Osteoblast (primary cell): Measurements from ENCODE around the gene ARMC6. TPM values are rescaled to one million over a fixed set of nuclear protein-coding genes. Genes with fewer than 3 reads are reported as not detected.

Experiments used
- DNase-seq: peaks from one replicate; pipeline ENCODE4 v3.0.0; 2011; ENCODE audit warnings: low spot score, mixed read lengths; ENCODE audit not compliant: insufficient read length; ENCODE audit errors: missing footprints
- H2AFZ ChIP-seq: 2 replicates; pipeline ENCODE4 v1.6.0; 2011; ENCODE audit warnings: mild to moderate bottlenecking, low read length
- H3K27ac ChIP-seq: 2 replicates; pipeline ENCODE4 v1.5.1; 2011; ENCODE audit warnings: mild to moderate bottlenecking, low read depth, low read length, moderate library complexity
- H3K27me3 ChIP-seq: 2 replicates; pipeline ENCODE4 v1.6.0; 2012; ENCODE audit warnings: mild to moderate bottlenecking, control low read depth, inconsistent platforms, low read length, moderate library complexity; ENCODE audit not compliant: insufficient read depth
- H3K36me3 ChIP-seq: 2 replicates; pipeline ENCODE4 v1.5.1; 2011; ENCODE audit warnings: mild to moderate bottlenecking, low read length, control low read depth, moderate library complexity; ENCODE audit not compliant: insufficient read depth
- H3K4me1 ChIP-seq: 2 replicates; pipeline ENCODE4 v1.5.1; 2011; ENCODE audit warnings: mild to moderate bottlenecking, low read length, control low read depth, moderate library complexity; ENCODE audit not compliant: insufficient read depth
- H3K4me2 ChIP-seq: 2 replicates; pipeline ENCODE4 v1.6.0; 2011; ENCODE audit warnings: mild to moderate bottlenecking, low read length; ENCODE audit not compliant: insufficient read depth
- H3K4me3 ChIP-seq: fragments of 200-600 bp; sonication (generic); 3 replicates; pipeline ENCODE4 v1.5.1; 2012; ENCODE audit warnings: mild to moderate bottlenecking, low read length, inconsistent platforms; ENCODE audit not compliant: insufficient read depth
- H3K79me2 ChIP-seq: 2 replicates; pipeline ENCODE4 v1.6.0; 2012; ENCODE audit warnings: mild to moderate bottlenecking, low read length, control low read depth, inconsistent platforms; ENCODE audit not compliant: insufficient read depth
- H3K9me3 ChIP-seq: 2 replicates; pipeline ENCODE4 v1.5.1; 2011; ENCODE audit warnings: low read depth, low read length, control low read depth
- H4K20me1 ChIP-seq: 2 replicates; pipeline ENCODE4 v1.6.0; 2012; ENCODE audit warnings: mild to moderate bottlenecking, low read length, control low read depth; ENCODE audit not compliant: insufficient read depth
- total RNA-seq: library from RNA; depleted of rRNA; stranded (reverse); fragments of >200 nt; gene quantifications from 2 replicates; pipeline ENCODE4 v1.2.3, GENCODE V29; 2012
- TF ChIP-seq, protein P1 (sequence below): IDR thresholded peaks from 2 replicates; pipeline ENCODE4 v1.5.1; 2011; ENCODE audit warnings: mild to moderate bottlenecking, low read depth, low read length, moderate library complexity; ENCODE audit errors: extremely low read depth

ARMC6 gene
- total RNA-seq, 1 donor: 38.4 TPM

GRCh38 chr19:19004144-19004543 is 29.3 kb upstream of the ARMC6 start:
- no peak overlapping the region for H2AFZ ChIP-seq
- H3K27me3 ChIP-seq: no peaks in the 10 kb centered on the region
- no peak overlapping the region for H3K4me3 ChIP-seq
- peaks cover 3% of the 10 kb centered on the region for H3K4me1 ChIP-seq
- no peak overlapping the region for H3K27ac ChIP-seq
- TF ChIP-seq, protein P1, sequence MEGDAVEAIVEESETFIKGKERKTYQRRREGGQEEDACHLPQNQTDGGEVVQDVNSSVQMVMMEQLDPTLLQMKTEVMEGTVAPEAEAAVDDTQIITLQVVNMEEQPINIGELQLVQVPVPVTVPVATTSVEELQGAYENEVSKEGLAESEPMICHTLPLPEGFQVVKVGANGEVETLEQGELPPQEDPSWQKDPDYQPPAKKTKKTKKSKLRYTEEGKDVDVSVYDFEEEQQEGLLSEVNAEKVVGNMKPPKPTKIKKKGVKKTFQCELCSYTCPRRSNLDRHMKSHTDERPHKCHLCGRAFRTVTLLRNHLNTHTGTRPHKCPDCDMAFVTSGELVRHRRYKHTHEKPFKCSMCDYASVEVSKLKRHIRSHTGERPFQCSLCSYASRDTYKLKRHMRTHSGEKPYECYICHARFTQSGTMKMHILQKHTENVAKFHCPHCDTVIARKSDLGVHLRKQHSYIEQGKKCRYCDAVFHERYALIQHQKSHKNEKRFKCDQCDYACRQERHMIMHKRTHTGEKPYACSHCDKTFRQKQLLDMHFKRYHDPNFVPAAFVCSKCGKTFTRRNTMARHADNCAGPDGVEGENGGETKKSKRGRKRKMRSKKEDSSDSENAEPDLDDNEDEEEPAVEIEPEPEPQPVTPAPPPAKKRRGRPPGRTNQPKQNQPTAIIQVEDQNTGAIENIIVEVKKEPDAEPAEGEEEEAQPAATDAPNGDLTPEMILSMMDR: no peak
- peaks cover 13% of the 10 kb centered on the region for H4K20me1 ChIP-seq
- no peak for DNase-seq
- no peaks in the 10 kb centered on the region for H3K9me3 ChIP-seq
- H3K36me3 ChIP-seq: peaks cover 80% of the 10 kb centered on the region
- H3K79me2 ChIP-seq: peaks cover 27% of the 10 kb centered on the region
- H3K4me2 ChIP-seq: no peak overlapping the region

- H3K27ac ChIP-seq: no peak overlapping the region
- H2AFZ ChIP-seq: no peak overlapping the region
- H4K20me1 ChIP-seq: peaks cover 11% of the 10 kb centered on the region
- no peaks in the 10 kb centered on the region for H3K4me1 ChIP-seq
- peaks cover 88% of the 10 kb centered on the region for H3K36me3 ChIP-seq
- TF ChIP-seq, protein P1: no peak
- no peaks in the 10 kb centered on the region for H3K9me3 ChIP-seq
- peaks cover 33% of the 10 kb centered on the region for H3K79me2 ChIP-seq
- H3K4me3 ChIP-seq: no peak overlapping the region
- H3K4me2 ChIP-seq: no peak overlapping the region
- no peaks in the 10 kb centered on the region for H3K27me3 ChIP-seq
- no peak for DNase-seq
These were observed 27.2 kb upstream of the ARMC6 start for GRCh38 chr19:19006213-19006612.

DNA sequence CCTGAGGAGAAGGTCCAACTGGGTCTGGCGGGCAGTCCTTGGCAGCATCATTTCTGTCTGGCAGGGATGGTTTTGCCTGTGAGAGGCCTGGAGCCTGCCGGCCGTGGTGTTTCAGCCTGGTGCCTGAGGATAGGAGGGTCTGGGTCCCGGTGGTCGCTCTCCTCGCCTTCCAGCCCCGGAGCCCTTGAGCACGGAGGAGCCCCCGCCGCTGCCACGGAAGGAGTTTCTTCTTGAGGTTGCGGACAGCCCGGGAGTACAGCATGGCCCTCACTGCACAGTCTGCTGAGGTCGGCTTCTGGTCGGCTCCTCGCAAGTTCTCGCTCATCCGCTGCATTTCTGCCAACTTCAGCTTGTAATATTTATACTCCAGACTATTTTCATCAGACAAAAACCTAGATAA is 23.5 kb upstream of the ARMC6 start:
- TF ChIP-seq, protein P1: no peak

DNA sequence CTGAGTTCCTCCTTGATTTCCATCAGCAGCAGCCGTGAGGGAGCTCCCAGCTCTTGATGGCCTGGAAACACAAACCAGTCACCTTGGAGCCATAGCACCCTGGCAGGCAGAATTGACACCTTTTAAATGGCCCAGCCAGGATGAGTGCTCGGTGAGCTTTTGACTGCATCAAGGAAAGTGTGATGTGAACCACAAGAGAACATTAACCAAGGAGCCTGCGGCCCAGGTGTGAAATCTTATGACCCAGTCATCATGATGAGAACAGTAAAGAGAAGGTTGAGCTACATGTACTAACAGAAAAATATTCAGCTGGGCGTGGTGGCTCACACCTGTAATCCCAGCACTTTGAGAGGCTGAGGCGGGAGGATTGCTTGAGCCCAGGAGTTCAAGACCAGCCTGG is 22.9 kb upstream of the ARMC6 start:
- Histone ChIP-seq H3K4me3 (no peak overlapping the region), H3K9me3 (no peaks in the 10 kb centered on the region), H4K20me1 (peaks cover 19% of the 10 kb centered on the region), H3K4me2 (no peak overlapping the region), H3K36me3 (peaks cover 81% of the 10 kb centered on the region), H3K27me3 (no peaks in the 10 kb centered on the region), H3K27ac (no peak overlapping the region), H3K79me2 (peaks cover 46% of the 10 kb centered on the region), H2AFZ (no peak overlapping the region), H3K4me1 (no peaks in the 10 kb centered on the region)
- TF ChIP-seq, protein P1: no peak
- no peak for DNase-seq

More for the DNA sequence above, 23.5 kb upstream of the ARMC6 start:
- no peak for DNase-seq
- Histone ChIP-seq H3K4me2 (no peak overlapping the region), H3K27me3 (no peaks in the 10 kb centered on the region), H2AFZ (no peak overlapping the region), H3K36me3 (peaks cover 81% of the 10 kb centered on the region), H3K9me3 (no peaks in the 10 kb centered on the region), H3K79me2 (peaks cover 43% of the 10 kb centered on the region), H3K4me1 (no peaks in the 10 kb centered on the region), H3K4me3 (no peak overlapping the region), H3K27ac (no peak overlapping the region), H4K20me1 (peaks cover 19% of the 10 kb centered on the region)
